Right renal cortex interstitium (tissue), 3 donors: ENCODE measurements around the gene CHD1L. TPM values are rescaled to one million over a fixed set of nuclear protein-coding genes. Genes with fewer than 3 reads are reported as not detected.
"Not testable (repeated sequence)": the region's sequence is repeated elsewhere in the genome, so short reads cannot be mapped to it uniquely, and the experiment has no call there.

Experiments used
- DNase-seq, 3 donors: peaks; one replicate each; pipeline ENCODE4 v3.0.0-alpha.2; 2013; ENCODE audit warnings: low read depth in 3 of 3, low spot score in 2 of 3
- polyA plus RNA-seq, 3 donors: library from polyadenylated mRNA; unstranded; fragments of 120-200 nt; gene quantifications; one replicate each; pipeline ENCODE4 v1.2.1, GENCODE V29; 2013; ENCODE audit not compliant: insufficient read length in 3 of 3

Gene CHD1L
- polyA plus RNA-seq, 3 donors = 39.5 to 52.4 (median 50.8) TPM

GRCh38 chr1:147264158-147264768 is 21.8 kb downstream of the CHD1L start:
- DNase-seq = no peak

- DNase-seq = no peak
Measured at GRCh38 chr1:147266381-147266780, 23.9 kb downstream of the CHD1L start.

GRCh38 chr1:147267711-147268110 is 25.2 kb downstream of the CHD1L start:
- DNase-seq = no peak

DNA sequence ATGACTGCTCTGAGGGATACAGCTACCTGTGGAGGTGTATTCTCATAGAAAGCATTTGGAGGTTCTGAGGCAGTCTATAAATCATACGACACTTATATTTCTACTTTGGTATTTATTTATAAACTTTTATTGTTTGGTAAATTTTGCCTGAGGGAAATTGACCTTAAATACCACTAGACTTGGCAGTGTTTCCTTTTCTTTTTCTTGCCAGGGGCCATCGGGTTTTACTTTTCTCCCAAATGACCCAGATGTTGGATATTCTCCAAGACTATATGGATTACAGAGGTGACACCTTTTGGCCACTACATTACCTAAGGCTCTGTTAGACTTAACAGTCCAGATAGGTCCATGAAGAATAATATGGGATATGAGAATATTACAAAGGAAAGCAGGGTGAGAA is 28.2 kb downstream of the CHD1L start:
- no peak for DNase-seq

DNA sequence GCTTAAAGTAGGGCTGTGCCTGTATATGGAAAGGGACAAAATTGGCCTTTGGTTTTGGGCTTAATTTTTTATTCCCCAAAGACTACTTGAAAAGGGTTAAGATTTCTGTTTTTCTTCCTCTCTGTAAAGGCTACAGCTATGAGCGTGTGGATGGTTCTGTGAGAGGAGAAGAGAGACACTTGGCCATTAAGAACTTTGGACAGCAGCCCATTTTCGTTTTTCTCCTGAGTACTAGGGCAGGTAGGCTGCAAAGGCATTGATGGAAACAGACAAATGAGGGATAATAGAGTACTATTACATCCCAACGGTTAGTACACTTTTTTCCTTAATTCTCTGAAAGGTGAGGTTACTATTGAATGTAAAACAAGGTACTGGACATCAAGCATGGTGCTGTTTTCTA is 29.6 kb downstream of the CHD1L start:
- DNase-seq = no peak

- DNase-seq = peak; percentile 15 to 36 (median 20)
Measured at GRCh38 chr1:147273409-147274336, 31.2 kb downstream of the CHD1L start.

GRCh38 chr1:147281950-147282349 is 39.5 kb downstream of the CHD1L start:
- DNase-seq = no peak

- DNase-seq = no peak
Measured at GRCh38 chr1:147283011-147283410, 40.5 kb downstream of the CHD1L start.

DNA sequence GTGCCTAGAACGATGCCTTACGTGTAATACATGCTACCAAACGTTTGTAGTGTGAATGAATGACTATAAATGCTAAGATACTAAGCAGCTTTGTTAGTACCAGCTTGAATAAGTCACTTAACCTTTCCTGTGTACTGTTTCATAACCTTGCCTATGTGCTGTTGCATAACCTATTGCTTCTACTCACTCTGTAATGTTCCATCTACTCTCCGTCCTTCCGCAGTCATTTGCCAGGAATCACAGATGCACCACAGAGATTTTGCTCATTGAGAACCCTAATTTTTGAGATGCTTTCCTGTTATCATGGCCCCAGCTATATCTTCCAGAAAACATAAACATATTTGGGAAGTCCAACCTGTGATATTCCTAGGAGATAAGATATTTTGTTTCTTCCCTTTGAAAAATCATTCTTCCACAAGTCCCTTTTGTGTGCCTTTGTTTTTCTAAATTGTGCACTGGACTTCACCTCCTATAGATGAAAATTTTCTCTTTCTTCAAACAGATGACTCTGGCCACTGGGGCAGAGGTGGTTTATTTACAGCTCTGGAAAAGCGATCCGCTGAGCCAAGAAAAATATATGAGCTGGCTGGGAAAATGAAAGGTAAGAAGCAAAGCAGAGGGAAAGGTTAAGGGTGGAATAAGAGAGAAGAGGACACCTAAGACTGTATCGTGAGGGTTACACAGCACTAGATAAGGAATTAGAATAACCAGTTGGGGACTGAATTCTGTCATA is 44.8 kb downstream of the CHD1L start:
- no peak for DNase-seq

- DNase-seq = no peak
Measured at GRCh38 chr1:147292012-147292411, 49.5 kb downstream of the CHD1L start.

DNA sequence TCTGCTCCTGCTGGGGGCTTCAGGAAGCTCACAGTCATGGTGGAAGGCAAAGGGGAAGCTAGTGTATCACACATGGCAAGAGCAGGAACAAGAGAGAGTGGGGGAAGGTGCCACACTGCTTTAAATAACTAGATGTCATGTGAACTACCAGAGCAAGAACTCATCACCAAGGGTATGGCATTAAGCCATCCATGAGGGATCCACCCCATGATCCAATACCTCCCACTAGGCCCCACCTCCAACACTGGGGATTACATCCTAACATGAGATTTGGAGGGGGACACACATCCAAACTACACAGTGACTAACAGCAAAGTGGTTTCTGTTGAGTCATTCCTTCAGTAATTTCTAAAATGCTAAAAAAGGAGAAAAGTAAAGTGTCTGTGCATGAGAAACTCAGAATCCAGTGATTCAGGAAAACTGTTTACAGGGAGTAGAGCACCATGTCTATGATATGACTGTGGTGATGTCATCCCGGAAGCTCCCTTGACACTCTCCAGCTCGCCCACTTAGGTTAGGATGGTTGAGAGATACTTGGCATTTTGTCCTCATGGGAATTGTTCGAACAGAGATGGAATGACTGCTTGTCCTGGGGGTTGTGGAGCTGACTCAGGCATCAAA is 50.3 kb downstream of the CHD1L start:
- DNase-seq = no peak

- DNase-seq = no peak
Measured at GRCh38 chr1:147297438-147297837, 55.0 kb downstream of the CHD1L start.

GRCh38 chr1:147305803-147306202 is 63.3 kb downstream of the CHD1L start:
- DNase-seq = not testable (repeated sequence)

GRCh38 chr1:147316968-147317367 is 74.5 kb downstream of the CHD1L start:
- DNase-seq = no peak

GRCh38 chr1:147326933-147327687 is 84.6 kb downstream of the CHD1L start:
- DNase-seq = not testable (repeated sequence)

GRCh38 chr1:147334292-147334691 is 91.8 kb downstream of the CHD1L start:
- no peak for DNase-seq

DNA sequence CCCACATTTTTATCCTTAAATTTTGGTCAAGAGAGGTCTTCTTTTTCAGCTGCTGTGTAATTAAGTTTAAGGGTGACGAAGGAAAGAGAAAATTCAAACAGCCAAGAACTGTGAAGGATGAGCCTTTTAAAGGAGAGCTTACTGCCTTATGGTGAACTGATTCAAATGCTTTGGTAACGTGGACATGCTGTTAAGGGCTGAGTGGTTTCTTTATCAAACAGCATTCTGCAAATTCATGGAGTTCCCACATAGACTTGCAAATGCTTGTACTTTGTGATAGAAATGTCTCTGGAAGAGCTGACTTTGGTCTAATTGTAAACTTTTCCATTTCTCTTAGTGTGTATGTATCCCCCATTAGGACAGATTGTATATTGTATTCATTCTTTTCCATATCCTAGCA is 93.8 kb downstream of the CHD1L start:
- DNase-seq = no peak

DNA sequence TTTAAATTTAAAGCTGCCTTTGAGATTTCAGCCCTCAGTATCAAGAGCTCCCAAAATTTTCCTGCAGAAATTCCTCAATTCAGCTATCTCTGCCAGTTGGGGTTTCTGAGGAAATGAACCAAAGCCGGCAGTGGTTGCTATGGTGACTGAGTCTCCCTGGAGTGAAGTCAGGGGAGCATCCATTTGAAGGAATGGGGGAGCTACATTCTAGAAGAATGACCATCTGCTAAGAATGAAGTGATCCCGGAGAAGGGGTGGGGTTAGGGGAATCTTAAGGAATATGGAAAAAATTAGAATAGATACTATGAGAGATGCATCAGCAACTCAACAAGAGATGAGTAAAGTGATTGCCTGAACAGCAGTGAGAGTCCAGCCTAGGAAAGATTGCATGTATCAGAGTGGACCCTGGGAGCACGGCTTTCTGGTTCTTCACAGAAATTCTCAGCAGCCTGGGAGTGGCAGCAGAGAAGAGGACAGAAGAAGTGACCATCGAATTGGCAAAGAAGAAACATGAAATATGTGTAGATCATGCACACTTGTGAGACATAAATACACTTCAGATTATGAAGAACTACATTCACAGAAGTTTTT is 94.7 kb downstream of the CHD1L start:
- no peak for DNase-seq

DNA sequence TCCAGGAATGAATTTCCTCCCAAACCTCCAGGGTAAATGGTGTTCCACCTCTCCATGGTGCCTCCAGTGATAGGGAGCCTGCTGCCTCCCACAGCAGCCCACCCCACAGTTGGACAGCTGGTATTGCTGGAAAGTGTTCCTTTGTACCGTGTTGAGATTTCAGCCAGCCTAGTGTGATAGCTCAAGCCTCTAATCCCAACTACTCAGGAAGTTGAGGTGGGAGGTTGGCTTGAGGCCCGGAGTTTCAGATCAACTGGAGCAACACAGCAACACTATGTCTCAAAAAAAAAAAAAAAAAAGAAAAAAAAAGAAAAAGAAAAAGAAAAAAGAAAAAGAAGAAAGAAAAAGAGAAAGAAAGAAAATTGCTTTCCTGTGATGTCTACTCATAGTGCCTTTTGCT is 96.1 kb downstream of the CHD1L start:
- DNase-seq = no peak

DNA sequence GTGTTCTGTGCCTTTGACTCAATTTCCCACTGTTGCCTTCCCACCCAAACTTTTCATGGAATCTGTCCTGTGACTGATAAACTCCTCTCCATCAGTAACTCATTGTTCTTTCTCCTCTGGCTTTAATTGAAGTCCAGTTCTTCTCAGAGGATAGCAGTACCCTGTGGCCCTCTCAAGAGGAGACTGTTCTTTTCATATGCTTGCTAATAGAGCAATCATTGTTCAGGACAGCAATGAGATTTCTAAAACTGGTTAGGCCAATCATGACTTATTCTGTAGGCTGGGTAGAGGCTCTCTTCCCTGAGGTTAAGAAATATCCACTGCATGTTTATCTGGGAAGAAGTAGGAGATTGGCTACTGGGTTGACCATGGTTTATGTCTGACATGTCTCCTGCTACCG is 98.8 kb downstream of the CHD1L start:
- DNase-seq = no peak
